NCI-H345 treated with DMSO at 0.1 percent for 48 hours (cell line): Measurements from ENCODE around the gene CCDC183.
"Not testable (repeated sequence)": the region's sequence is repeated elsewhere in the genome, so short reads cannot be mapped to it uniquely, and the experiment has no call there.

Source experiments
- DNase-seq: peaks from one replicate; lab custom pipeline; 2025; ENCODE audit not compliant: unreplicated experiment; lab: John Stamatoyannopoulos, UW

Gene CCDC183

DNA sequence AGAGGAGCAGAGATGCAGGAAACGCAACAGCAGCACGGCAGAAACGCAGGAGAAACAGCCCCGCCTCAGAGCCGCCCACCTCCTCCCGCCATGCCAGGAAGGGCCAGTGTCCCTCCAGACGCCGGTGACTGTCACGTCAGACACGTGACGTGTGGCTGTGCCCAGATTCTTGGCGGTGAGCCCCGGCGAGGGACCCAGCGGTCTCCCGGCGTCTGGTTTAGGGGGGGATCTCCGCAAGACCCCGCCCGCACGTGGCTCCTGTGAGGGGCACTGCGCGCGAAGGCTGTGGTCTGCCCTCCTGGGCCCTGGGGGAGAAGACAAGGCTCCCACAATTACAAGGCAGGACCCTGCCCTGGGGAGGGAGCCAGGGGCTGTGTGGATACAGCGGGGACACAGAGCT is 35.7 kb upstream of the CCDC183 start:
- no peak for DNase-seq

DNA sequence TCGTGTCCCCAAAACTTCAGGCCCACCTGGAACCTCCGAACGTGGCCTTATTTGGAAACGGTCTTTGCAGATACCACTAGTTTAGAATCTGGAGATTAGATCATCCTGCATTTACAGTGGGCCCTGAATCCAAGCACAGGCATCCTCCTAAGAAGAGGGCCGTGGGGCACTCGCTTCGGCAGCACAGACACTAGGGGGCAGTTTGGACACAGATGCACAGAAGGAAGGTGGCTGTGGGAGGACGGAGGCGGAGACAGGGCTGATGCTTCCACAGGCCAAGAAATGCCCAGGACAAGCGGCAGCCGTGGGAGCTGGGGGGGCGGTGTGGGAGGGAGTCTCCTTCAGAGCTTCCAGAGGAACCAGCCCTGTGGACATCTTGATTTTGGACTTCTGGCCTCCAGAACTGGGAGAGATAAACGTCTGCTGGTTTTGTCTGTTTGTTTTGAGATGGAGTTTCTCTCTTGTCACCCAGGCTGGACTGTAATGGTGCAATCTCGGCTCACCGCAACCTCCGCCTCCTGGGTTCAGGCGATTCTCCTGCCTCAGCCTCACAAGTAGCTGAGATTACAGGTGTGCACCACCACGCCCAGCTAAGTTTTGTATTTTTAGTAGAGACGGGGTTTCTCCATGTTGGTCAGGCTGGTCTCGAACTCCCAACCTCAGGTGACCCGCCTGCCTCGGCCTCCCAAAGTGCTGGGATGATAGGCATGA is 35.1 kb upstream of the CCDC183 start:
- not testable (repeated sequence) for DNase-seq

DNA sequence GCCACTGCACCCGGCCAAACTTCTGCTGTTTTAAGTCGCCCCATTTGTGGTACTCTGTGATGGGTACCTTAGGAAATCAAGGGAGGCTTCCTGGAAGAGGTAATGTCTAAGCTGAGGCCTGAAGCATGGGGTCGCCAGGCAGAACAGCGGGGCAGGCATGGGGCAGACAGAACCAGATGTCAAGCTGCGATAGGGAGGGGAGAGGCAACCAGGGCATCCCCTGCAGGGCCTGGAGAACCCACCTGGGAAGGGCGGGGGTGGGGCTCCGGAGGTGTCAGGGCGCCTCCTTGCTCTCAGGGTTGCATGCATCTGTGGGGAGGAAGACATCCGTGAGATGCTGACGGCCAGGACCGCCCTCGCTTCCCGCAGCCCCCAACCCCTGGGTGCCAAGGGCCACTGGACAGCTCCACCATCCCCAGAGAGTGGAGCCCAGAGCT is 34.6 kb upstream of the CCDC183 start:
- no peak for DNase-seq

DNA sequence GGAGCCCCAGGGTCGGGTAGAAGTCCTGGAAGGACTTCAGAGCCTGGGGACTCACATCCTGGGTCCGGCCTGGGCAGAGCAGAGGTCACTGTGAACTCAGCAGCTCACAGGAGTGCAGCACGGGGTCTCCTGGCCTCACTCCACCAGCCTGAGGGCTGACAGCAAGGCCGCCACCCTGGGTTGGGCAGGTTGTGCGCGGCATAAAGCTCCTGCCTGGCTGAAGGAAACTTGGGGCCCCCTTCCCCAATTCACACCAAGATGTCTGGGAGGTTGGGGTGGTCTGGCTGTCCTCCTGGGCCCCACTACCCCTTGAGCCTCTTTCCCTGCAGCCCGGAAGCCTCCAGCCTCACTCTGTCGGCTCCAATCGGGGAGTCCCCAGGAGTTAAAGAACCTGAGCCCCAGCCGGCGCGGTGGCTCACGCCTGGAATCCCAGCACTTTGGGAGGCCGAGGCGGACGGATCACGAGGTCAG is 33.9 kb upstream of the CCDC183 start:
- no peak for DNase-seq

DNA sequence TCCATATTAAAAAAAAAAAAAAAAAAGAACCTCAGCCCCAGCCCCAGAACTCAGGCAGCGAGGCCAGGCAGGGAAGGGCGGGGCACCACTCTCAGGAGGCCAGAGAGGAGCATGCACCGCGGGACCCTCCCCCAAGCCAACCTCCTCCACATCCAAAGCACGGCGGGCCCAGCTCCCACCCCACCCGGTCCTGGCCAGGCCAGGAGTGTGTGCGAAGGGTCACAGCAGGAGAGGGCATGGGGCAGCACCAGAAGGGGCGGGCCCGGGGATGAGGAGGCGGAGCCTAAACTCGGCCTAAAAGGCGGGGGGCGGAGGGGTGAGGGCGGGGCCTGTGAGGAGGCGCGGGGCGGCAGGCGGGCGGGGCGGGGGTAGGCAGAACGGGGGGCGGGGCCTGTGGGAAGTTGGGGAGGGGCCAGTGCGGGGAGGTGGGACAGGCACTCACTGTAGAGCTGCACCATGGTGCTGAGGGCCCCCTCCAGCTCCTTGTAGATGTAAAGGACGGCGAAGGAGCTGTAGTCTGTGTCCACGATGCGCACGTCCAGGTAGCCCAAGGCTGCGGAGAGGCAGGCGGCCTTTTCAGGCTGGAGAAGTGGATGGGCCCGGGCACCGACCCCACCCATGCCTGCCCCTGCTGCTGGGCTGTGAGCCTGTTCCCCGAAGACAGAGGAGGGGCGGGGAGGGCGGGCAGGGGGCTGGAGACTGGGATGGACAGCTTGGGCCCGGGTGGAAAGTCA is 33.1 kb upstream of the CCDC183 start:
- DNase-seq, result no peak

GRCh38 chr9:136763649-136764035 is 32.5 kb upstream of the CCDC183 start:
- no peak for DNase-seq

DNA sequence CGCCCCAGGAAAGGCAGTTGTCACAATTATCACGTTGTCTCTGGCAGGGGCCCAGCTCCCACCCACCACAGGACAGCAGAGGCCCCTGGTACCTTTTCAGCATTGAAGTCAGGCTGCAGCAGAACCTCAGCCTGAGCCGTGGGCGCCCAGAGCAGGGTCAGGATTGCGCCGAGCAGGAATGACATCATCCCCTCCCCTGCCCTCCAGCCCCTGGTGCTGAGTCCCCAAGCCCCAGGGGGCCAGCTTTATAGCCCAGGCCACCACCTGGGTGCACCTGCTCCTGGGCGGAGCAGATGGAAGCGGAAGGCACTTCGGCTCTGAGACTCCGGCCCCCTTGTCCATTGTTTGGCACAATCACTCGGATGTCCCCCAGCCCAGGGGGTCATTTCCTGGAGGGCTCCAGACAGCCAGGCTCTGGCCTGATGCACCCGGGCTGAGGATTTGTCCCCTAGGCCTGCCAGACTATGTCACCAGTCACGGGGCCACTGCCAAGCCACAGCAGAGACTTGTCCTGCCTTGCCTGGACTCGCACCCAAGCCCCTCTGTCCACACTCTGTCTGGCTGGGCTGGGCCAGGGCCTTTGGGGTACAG is 31.7 kb upstream of the CCDC183 start, which contains the start of gene LCN15:
LCN15 (minus strand) TSS at position 218 of the 591 bp plus-strand sequence; CDS start at position 188, 30 bp downstream.
- DNase-seq, result peak; percentile 75

GRCh38 chr9:136765041-136765440 is 31.1 kb upstream of the CCDC183 start:
- no peak for DNase-seq

- DNase-seq, result not testable (repeated sequence)
These were observed 30.3 kb upstream of the CCDC183 start for GRCh38 chr9:136765745-136766409.

GRCh38 chr9:136766410-136767120 is 29.6 kb upstream of the CCDC183 start:
- peak; percentile 22 for DNase-seq

GRCh38 chr9:136769710-136770191 is 26.4 kb upstream of the CCDC183 start:
- DNase-seq, result no peak

DNA sequence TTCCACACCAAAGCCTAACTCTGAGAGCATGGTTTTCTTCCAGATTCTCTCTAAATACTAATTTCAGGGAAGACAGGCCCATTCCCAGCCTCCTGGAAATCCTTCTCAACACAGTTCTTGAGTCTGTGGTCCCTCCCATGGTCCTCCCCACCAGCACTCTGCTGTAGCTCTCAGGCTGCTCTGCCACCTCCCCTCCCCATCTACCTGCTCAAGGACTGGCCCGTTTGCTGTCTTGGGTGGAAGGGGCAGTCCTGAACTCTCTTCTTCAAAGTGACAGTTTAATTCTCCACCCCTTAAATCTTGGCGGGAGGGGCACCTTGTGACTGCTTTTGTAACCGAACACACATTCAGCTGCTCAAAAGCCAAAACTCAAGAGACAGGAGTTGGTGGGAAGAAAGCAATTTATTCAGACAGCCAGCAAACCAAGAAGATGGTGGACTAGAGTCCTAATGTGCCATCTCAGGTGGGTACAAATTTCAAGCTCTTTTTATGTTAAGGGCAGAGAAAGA is 24.2 kb upstream of the CCDC183 start:
- DNase-seq, result no peak

GRCh38 chr9:136773386-136774044 is 22.6 kb upstream of the CCDC183 start:
- no peak for DNase-seq

- no peak for DNase-seq
These were observed 21.6 kb upstream of the CCDC183 start for GRCh38 chr9:136774416-136775045.

DNA sequence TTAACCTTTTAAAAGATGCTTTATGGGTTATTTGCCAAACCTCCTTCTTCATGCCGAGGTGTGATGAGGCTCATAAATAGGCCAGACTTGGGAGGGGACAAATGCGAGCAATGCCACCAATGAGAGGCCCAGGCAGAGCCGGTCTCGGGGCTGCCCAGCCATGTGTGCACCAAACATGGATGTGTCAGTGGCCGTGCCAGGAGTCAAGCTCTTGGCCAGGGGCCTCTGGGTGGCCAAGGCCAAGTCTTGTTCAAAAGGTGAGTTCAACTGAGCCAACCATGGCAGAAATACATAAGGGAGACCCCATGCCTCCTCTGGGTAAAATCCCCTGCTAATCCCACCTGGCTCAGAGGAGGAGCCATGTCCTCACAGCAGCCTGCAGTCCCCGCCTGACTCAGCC is 20.9 kb upstream of the CCDC183 start:
- no peak for DNase-seq

DNA sequence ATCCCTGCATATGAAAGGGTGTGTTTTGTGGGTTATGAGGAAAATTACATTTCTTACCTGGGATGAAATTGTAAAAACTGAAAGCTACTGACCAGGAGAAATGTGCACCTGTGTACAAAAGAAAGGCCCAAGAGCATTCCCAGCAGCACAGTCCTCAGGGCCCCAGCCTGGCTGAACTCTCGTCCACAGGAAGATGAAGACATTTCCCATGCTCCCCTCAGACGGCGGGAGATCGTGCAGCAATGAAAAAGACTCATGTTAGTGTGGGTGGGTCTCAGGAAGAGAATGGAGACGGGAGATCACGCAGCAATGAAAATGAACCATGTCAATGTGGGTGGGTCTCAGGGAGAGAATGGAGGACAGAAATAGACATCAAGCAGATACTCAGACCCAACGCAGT is 19.2 kb upstream of the CCDC183 start:
- DNase-seq, result no peak

GRCh38 chr9:136777359-136777758 is 18.8 kb upstream of the CCDC183 start:
- no peak for DNase-seq

- no peak for DNase-seq
These were observed 16.3 kb upstream of the CCDC183 start for GRCh38 chr9:136779808-136780207.

- no peak for DNase-seq
These were observed 13.7 kb upstream of the CCDC183 start for GRCh38 chr9:136782452-136782851.
